K562 (cell line): ENCODE data around the gene VPS33B. TPM values are rescaled to one million over a fixed set of nuclear protein-coding genes. Genes with fewer than 3 reads are reported as not detected.

Experiments
- DIDO1 ChIP-seq: fragments of 450-650 bp; IDR thresholded peaks from 2 replicates; pipeline ENCODE4 v1.6.1; 2016; ENCODE audit warnings: low read depth, missing biosample characterization, missing genetic modification characterization
- FOS ChIP-seq: IDR thresholded peaks from 3 replicates; pipeline ENCODE4 v1.6.1; 2011; ENCODE audit not compliant: insufficient read length; ENCODE audit errors: extremely low read depth
- HDAC1 ChIP-seq, 2 experiments: fragments of 450-650 bp; IDR thresholded peaks; 2 replicates each; pipeline ENCODE4 v1.6.1; 2016 to 2017; ENCODE audit warnings: inconsistent platforms in 1 of 2, mild to moderate bottlenecking in 1 of 2, moderate library complexity in 1 of 2
- KAT7 ChIP-seq: sonication (generic); formaldehyde crosslinking; IDR thresholded peaks from 2 replicates; pipeline ENCODE4 v1.8.0; 2022; ENCODE audit warnings: missing genetic modification reagents, mild to moderate bottlenecking, borderline replicate concordance
- NBN ChIP-seq: fragments of 450-650 bp; IDR thresholded peaks from 2 replicates; pipeline ENCODE4 v1.6.1; 2016; ENCODE audit warnings: low read depth, mild to moderate bottlenecking
- NR1H2 ChIP-seq: sonication (generic); formaldehyde crosslinking; IDR thresholded peaks from 2 replicates; pipeline ENCODE4 v1.4.0; 2020; ENCODE audit warnings: mild to moderate bottlenecking, missing genetic modification reagents
- SIN3A ChIP-seq, 2 experiments: fragments of 150-350 bp in 1 of 2; IDR thresholded peaks; 2 replicates each; pipeline ENCODE4 v1.6.1; 2011 to 2016; ENCODE audit warnings: borderline replicate concordance in 2 of 2, low read depth in 2 of 2, low read length in 2 of 2, mild to moderate bottlenecking in 2 of 2, moderate library complexity in 2 of 2; ENCODE audit not compliant: control insufficient read depth in 1 of 2
- ZNF23 ChIP-seq: fragments of 250-450 bp; sonication (Bioruptor Pico); IDR thresholded peaks from 2 replicates; pipeline ENCODE4 v1.4.0; 2020; ENCODE audit warnings: mild to moderate bottlenecking
- ZNF316 ChIP-seq: fragments of 450-650 bp; IDR thresholded peaks from 2 replicates; pipeline ENCODE4 v1.6.1; 2016
- polyA plus RNA-seq, 8 experiments: library from polyadenylated mRNA; depleted of rRNA in 4 of 8; stranded (reverse) in 5 of 8; unstranded in 3 of 8; fragments of >200 nt; fragmentation: Nextera tagmentation in 2 of 8; fragmentation: Illumina TruSeq in 1 of 8; extraction: Ambion mirVana in 2 of 8; extraction: Trizol in 1 of 8; gene quantifications; 2 replicates each; pipeline versions ENCODE4 v1.2.1 to v1.2.3, GENCODE V29; 2011 to 2014; ENCODE audit warnings: inconsistent platforms in 1 of 8, missing spikeins in 1 of 8
- total RNA-seq, 7 experiments: library from RNA; depleted of rRNA in 6 of 7; stranded (reverse); fragments of >200 nt in 6 of 7; fragmentation: Illumina TruSeq in 2 of 7; extraction: Trizol in 2 of 7; gene quantifications; 2 replicates each; pipeline versions ENCODE4 v1.2.1 to v1.2.3, GENCODE V29; 2011 to 2021; ENCODE audit warnings: low replicate concordance in 1 of 7
- TF ChIP-seq, protein P1 (sequence below): fragments of 250-450 bp; sonication (Bioruptor Pico); IDR thresholded peaks from 2 replicates; pipeline ENCODE4 v1.9.0; 2021; ENCODE audit warnings: mild to moderate bottlenecking, inconsistent platforms
- TF ChIP-seq, protein P2 (sequence below): fragments of 450-650 bp; IDR thresholded peaks from 2 replicates; pipeline ENCODE4 v1.6.1; 2018; ENCODE audit not compliant: partially characterized antibody
- TF ChIP-seq, protein P3 (sequence below): fragments of 200-800 bp; sonication (Bioruptor generic); IDR thresholded peaks from 2 replicates; pipeline ENCODE4 v1.6.1; 2016; ENCODE audit warnings: missing genetic modification characterization, missing compliant biosample characterization
- TF ChIP-seq, protein P4 (sequence below): fragments of 250-450 bp; sonication (Bioruptor Pico); IDR thresholded peaks from 2 replicates; pipeline ENCODE4 v1.5.0; 2021

VPS33B gene
- total and polyA plus RNA-seq, 9 of the 15 experiments (the other 6 are each of a cell fraction or from before 2014, with no cell fraction given) = 9.4 to 25.5 (median 14.8) TPM

DNA sequence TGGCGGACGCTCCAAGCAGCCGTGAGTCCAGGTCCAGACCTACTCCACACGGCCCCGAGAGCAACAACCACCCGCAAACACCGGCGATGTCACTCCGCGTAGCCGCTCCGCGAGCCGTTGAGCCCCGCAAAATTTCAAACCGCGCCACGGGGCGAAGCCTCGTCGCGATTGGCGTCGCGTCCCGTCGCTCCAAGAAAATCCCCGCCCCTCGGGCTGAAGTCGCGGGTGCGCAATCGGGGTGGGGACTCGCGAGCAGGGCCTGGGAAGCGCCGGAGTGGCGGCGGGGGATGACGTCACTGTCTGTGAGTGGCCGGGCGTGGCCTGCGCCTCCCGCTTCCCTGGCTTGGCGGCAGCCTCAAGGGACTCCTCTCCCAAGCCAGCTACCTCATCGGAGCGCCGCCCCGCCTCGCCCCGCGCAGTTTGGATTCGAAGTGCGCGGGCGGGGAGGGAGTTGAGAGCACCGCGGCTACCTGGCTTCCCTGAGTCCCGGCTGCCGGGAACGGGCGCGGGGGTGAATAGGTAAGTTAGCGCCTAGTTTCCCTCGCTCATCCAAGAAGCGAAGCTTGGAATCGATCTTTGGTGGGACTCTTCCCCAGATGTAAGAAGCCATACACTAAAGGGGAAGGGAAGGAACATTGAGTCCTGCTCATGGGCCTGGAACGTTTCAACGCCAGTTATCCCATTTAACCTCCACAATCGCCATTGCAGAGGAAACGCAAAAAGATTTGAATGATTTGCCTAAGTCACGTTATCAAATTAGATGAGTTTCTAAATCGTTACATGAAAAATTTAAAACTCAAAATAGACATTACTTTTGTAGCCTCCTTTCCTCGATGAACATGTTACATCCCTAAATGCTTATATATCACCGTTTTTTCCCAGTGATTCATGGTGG, 27.7 kb downstream of the VPS33B start, which contains the start of gene PRC1 (continued):
- TF ChIP-seq NBN = peak; percentile 99
- TF ChIP-seq DIDO1 = no peak
- TF ChIP-seq HDAC1 (IDR thresholded peaks at IDR 0.05) = peak in 1 of 2 experiments; percentile 67; a peak in 2 of 4 replicates
- TF ChIP-seq NR1H2 (CRISPR knock-in tag) = no peak
- TF ChIP-seq ZNF23 = no peak
- TF ChIP-seq, protein P1, sequence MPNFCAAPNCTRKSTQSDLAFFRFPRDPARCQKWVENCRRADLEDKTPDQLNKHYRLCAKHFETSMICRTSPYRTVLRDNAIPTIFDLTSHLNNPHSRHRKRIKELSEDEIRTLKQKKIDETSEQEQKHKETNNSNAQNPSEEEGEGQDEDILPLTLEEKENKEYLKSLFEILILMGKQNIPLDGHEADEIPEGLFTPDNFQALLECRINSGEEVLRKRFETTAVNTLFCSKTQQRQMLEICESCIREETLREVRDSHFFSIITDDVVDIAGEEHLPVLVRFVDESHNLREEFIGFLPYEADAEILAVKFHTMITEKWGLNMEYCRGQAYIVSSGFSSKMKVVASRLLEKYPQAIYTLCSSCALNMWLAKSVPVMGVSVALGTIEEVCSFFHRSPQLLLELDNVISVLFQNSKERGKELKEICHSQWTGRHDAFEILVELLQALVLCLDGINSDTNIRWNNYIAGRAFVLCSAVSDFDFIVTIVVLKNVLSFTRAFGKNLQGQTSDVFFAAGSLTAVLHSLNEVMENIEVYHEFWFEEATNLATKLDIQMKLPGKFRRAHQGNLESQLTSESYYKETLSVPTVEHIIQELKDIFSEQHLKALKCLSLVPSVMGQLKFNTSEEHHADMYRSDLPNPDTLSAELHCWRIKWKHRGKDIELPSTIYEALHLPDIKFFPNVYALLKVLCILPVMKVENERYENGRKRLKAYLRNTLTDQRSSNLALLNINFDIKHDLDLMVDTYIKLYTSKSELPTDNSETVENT (CRISPR knock-in tag) = peak; percentile 58
- TF ChIP-seq FOS = peak; percentile 49
- TF ChIP-seq, protein P2, sequence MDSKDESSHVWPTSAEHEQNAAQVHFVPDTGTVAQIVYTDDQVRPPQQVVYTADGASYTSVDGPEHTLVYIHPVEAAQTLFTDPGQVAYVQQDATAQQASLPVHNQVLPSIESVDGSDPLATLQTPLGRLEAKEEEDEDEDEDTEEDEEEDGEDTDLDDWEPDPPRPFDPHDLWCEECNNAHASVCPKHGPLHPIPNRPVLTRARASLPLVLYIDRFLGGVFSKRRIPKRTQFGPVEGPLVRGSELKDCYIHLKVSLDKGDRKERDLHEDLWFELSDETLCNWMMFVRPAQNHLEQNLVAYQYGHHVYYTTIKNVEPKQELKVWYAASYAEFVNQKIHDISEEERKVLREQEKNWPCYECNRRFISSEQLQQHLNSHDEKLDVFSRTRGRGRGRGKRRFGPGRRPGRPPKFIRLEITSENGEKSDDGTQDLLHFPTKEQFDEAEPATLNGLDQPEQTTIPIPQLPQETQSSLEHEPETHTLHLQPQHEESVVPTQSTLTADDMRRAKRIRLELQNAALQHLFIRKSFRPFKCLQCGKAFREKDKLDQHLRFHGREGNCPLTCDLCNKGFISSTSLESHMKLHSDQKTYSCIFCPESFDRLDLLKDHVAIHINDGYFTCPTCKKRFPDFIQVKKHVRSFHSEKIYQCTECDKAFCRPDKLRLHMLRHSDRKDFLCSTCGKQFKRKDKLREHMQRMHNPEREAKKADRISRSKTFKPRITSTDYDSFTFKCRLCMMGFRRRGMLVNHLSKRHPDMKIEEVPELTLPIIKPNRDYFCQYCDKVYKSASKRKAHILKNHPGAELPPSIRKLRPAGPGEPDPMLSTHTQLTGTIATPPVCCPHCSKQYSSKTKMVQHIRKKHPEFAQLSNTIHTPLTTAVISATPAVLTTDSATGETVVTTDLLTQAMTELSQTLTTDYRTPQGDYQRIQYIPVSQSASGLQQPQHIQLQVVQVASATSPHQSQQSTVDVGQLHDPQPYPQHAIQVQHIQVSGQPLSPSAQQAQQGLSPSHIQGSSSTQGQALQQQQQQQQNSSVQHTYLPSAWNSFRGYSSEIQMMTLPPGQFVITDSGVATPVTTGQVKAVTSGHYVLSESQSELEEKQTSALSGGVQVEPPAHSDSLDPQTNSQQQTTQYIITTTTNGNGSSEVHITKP = peak; percentile 18
- TF ChIP-seq, protein P3, sequence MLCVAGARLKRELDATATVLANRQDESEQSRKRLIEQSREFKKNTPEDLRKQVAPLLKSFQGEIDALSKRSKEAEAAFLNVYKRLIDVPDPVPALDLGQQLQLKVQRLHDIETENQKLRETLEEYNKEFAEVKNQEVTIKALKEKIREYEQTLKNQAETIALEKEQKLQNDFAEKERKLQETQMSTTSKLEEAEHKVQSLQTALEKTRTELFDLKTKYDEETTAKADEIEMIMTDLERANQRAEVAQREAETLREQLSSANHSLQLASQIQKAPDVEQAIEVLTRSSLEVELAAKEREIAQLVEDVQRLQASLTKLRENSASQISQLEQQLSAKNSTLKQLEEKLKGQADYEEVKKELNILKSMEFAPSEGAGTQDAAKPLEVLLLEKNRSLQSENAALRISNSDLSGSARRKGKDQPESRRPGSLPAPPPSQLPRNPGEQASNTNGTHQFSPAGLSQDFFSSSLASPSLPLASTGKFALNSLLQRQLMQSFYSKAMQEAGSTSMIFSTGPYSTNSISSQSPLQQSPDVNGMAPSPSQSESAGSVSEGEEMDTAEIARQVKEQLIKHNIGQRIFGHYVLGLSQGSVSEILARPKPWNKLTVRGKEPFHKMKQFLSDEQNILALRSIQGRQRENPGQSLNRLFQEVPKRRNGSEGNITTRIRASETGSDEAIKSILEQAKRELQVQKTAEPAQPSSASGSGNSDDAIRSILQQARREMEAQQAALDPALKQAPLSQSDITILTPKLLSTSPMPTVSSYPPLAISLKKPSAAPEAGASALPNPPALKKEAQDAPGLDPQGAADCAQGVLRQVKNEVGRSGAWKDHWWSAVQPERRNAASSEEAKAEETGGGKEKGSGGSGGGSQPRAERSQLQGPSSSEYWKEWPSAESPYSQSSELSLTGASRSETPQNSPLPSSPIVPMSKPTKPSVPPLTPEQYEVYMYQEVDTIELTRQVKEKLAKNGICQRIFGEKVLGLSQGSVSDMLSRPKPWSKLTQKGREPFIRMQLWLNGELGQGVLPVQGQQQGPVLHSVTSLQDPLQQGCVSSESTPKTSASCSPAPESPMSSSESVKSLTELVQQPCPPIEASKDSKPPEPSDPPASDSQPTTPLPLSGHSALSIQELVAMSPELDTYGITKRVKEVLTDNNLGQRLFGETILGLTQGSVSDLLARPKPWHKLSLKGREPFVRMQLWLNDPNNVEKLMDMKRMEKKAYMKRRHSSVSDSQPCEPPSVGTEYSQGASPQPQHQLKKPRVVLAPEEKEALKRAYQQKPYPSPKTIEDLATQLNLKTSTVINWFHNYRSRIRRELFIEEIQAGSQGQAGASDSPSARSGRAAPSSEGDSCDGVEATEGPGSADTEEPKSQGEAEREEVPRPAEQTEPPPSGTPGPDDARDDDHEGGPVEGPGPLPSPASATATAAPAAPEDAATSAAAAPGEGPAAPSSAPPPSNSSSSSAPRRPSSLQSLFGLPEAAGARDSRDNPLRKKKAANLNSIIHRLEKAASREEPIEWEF = no peak
- TF ChIP-seq, protein P4, sequence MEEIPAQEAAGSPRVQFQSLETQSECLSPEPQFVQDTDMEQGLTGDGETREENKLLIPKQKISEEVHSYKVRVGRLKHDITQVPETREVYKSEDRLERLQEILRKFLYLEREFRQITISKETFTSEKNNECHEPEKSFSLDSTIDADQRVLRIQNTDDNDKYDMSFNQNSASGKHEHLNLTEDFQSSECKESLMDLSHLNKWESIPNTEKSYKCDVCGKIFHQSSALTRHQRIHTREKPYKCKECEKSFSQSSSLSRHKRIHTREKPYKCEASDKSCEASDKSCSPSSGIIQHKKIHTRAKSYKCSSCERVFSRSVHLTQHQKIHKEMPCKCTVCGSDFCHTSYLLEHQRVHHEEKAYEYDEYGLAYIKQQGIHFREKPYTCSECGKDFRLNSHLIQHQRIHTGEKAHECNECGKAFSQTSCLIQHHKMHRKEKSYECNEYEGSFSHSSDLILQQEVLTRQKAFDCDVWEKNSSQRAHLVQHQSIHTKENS (CRISPR knock-in tag) = no peak
- TF ChIP-seq KAT7 (CRISPR knock-in tag) = peak; percentile 88; the same call in 1 of the 2 replicates
- TF ChIP-seq SIN3A (IDR thresholded peaks at IDR 0.05; ENCODE audit: borderline replicate concordance in 2 of 2, control insufficient read depth in 1 of 2, low read depth in 2 of 2, low read length in 2 of 2) = no peak; a peak in 1 of 4 replicates
- no peak for TF ChIP-seq ZNF316
